Measurements from ENCODE around the gene CHAD.
"Not testable (repeated sequence)": the region's sequence is repeated elsewhere in the genome, so short reads cannot be mapped to it uniquely, and the experiment has no call there.

The CHAD gene

GRCh38 chr17:50452630-50453300 lies 15.9 kb downstream of the CHAD start:
- no peak for DNase-seq

- DNase-seq = no peak
Measured at GRCh38 chr17:50451943-50452629, 16.6 kb downstream of the CHAD start.

- no peak for DNase-seq
Measured at GRCh38 chr17:50448643-50449042, 20.0 kb downstream of the CHAD start.

- DNase-seq = no peak
Measured at GRCh38 chr17:50447870-50448595, 20.6 kb downstream of the CHAD start.

- DNase-seq = no peak
Measured at GRCh38 chr17:50445730-50446325, 22.9 kb downstream of the CHAD start.

GRCh38 chr17:50444841-50445715 lies 23.6 kb downstream of the CHAD start:
- no peak for DNase-seq

GRCh38 chr17:50443505-50443974 lies 25.1 kb downstream of the CHAD start:
- no peak for DNase-seq

- no peak for DNase-seq
Measured at GRCh38 chr17:50440838-50441829, 27.5 kb downstream of the CHAD start.

GRCh38 chr17:50440172-50440837 lies 28.4 kb downstream of the CHAD start:
- DNase-seq = no peak

GRCh38 chr17:50439008-50439407 lies 29.7 kb downstream of the CHAD start:
- no peak for DNase-seq

- DNase-seq = no peak
Measured at GRCh38 chr17:50437409-50437808, 31.3 kb downstream of the CHAD start.

GRCh38 chr17:50432125-50432762 lies 36.4 kb downstream of the CHAD start:
- no peak for DNase-seq

GRCh38 chr17:50430821-50431618 lies 37.7 kb downstream of the CHAD start:
- DNase-seq = no peak

GRCh38 chr17:50429793-50430192 lies 38.9 kb downstream of the CHAD start:
- DNase-seq = peak; percentile 21

- DNase-seq = no peak
Measured at GRCh38 chr17:50428831-50429424, 39.8 kb downstream of the CHAD start.

- not testable (repeated sequence) for DNase-seq
Measured at GRCh38 chr17:50428126-50428525, 40.6 kb downstream of the CHAD start.

- DNase-seq = peak; percentile 49
Measured at GRCh38 chr17:50426814-50427787, 41.6 kb downstream of the CHAD start.

- DNase-seq = no peak
Measured at GRCh38 chr17:50426472-50426782, 42.3 kb downstream of the CHAD start.

Measured in NCI-H82 (cell line).